ENCODE data around the gene CREB1.

GRCh38 chr2:207513551-207514257 lies 16.1 kb upstream of the CREB1 start:
- TF ChIP-seq, protein P1, sequence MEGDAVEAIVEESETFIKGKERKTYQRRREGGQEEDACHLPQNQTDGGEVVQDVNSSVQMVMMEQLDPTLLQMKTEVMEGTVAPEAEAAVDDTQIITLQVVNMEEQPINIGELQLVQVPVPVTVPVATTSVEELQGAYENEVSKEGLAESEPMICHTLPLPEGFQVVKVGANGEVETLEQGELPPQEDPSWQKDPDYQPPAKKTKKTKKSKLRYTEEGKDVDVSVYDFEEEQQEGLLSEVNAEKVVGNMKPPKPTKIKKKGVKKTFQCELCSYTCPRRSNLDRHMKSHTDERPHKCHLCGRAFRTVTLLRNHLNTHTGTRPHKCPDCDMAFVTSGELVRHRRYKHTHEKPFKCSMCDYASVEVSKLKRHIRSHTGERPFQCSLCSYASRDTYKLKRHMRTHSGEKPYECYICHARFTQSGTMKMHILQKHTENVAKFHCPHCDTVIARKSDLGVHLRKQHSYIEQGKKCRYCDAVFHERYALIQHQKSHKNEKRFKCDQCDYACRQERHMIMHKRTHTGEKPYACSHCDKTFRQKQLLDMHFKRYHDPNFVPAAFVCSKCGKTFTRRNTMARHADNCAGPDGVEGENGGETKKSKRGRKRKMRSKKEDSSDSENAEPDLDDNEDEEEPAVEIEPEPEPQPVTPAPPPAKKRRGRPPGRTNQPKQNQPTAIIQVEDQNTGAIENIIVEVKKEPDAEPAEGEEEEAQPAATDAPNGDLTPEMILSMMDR (conservative IDR thresholded peaks at IDR 0.05): no peak
- no peak for TF ChIP-seq ZFX (IDR thresholded peaks at IDR 0.05)
